Activated gamma-delta T cell (primary cell): Measurements from ENCODE around the gene PORCN.

Experiments used
- DNase-seq: peaks from one replicate; lab custom pipeline; 2025; lab: John Stamatoyannopoulos, UW

The PORCN gene

DNA sequence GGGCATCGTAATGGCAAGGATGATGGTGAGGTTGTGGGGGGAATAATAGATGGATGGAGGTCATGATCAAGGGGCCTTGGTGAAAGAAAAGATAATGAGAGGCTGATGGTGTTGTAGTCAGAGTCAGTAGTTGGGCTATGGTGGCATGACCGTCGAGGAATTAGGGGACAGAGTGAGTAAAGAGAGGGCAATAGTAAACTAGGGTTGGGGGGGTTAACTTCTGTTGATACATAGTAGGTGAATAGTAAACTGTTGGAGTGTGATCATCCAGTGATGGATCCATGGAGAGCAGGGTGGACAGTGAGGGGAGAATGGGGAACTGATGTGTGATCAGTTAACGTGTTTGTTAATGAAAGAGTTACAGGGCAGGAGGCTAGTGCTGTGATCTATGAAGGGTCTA, 31.9 kb upstream of the PORCN start:
- DNase-seq, result no peak

DNA sequence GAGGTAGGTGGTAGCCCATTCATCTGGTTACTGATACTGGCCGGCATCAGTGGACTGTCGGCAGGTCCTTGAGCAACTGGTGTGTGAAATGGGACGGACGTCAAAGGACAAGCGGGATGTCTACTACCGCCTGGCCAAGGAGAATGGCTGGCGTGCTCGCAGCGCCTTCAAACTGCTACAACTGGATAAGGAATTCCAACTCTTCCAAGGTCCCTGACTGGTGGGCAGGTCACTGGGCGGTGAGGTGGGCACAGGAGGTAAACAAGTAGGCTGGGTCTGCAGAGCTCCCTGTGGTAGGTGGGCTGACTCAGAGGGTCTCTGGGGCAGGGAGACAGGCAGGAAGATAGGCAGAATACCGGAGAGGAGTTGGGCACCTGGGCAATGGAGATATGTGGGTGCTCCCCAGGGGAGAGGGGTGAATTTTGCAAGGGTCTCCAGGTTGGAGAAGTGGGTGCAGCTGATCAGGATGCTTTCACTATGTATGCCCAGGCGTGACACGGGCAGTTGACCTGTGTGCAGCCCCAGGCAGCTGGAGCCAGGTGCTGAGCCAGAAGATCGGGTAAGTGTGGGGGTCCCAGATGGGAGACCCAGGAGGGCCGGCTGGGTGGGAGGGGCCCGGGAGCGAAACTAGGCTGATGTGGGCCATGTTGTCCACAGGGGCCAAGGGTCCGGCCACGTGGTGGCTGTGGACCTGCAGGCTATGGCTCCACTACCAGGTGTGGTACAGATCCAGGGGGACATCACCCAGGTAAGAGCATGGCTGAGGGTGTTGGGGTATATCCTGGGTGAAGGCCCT, 30.6 kb upstream of the PORCN start:
- no peak for DNase-seq

DNA sequence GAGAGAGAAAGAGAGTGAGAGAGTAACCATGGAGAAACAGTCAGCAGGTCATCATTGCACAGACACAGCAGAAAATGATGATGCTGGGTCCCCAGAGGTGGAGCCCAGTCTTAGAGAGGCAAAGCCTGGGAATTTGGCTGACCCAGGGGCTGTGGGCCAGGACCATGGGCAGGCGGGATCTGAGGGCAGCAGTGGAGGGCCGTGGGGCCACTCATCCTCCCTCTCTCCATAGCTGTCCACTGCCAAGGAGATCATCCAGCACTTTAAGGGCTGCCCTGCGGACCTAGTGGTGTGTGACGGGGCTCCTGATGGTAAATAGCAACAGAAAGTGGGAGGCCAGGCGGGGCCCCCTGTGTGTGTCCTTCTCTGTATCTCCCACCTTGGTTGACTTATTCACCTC, 30.0 kb upstream of the PORCN start:
- DNase-seq, result no peak

DNA sequence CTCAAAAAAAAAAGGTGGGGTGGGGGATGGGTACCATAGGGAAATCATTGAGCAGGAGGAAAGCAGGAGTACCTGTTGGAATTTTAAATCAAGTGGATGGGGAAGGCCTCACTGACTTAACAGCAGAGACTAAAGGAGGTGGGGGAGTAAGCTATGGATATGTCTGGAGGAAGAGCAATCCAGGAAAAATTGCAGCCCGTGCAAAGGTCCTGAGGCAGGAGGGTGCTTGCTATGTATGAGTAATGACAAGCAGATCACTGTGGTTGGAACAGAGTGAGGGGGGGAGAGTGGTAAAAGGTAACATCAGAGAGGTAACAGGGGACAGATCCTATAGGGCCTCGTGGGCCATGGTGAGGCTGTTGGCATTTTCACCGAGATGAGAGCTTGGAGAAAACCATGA, 28.6 kb upstream of the PORCN start:
- DNase-seq, result no peak

DNA sequence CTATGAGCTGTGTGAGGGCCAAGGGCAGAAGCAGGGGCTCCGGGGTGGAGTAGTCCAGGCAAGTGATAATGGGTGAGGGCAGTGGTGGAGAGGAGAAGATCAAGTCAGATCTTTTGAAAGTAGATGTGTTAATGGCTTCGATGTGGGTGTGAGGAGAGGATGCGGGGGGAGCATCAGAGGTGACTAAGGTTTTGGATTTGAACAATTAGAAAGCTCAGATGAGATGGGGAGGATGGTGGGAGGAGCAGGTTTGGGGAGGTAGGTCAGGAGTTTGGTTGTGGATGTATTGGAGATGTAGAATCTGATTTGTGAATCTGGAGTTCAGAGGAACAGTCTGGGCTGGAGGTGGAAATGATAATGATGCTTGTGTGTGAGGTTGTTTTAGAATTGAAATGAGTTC, 28.2 kb upstream of the PORCN start:
- DNase-seq, result no peak

DNA sequence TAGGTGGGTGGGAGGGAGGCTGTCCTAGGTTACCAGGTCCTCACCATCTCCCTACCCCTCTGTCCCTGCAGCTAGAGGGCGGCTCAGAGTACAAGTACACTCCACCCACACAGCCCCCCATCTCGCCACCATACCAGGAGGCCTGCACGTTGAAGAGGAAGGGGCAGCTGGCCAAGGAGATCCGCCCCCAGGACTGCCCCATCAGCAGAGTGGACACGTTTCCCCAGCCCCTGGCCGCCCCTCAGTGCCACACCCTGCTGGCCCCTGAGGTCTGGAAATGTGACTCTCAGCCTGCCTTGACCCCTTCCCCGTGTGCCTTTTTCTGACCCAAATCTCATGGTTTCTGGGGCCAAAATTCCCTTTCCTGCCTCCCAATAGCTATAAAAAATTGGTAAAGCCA, 26.3 kb upstream of the PORCN start:
- no peak for DNase-seq

DNA sequence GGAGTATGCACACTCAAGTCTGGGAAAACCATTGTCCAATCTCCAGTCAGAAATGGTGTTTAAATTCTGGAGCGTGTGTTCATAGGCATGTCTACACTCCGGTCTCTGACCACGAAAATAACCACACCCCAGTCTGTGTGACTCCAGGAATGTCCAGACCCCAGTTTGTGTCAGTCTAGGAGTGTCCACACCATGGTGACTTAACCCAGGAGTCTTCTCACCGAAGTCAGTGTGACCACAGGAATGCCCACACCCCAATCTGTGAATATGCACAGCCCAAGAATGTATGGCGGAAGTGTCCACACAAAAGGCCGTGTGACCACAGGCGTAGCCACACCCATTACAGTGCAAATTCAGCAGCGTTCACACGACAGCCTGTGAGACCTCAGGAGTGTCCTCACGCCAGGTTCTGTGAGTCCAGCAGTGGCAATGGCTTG, 21.4 kb upstream of the PORCN start:
- no peak for DNase-seq

DNA sequence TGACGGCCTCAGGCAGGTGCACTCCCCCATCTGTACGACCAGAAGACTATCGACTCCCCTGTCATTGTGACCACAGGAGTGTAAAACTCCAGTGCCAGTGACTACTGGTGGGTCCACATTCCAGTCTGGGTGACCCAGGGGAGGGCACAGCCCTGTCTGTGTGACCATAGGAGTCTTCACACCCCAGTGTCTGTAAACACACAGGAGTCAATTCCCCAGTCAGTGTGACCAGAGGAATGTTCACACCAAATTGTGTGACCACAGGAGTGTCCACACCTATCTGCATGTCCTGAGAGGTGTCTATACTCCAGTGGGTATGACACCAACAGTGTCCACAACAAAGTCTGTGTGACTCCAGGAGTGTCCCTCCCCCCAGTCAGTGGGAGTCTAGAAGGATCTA, 20.8 kb upstream of the PORCN start:
- DNase-seq, result no peak

DNA sequence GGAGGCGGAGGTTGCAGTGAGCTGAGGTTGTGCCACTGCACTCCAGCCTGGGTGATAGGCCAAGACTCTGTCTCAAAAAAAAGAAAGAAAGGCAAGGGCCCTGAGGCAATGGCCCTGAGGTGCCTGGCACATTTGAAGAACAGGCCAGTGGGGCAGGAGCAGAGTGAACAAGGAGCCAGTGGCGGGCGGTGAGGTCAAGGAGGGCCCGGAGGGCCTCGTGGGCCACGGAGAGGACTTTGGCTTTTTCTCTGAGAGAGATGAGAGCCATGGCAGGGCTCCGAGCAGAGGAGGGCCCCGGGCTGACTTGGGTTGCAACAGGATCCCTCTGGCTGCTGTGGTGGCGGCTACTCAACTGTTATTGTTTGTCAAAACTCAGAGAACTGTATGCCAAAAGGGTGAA, 19.5 kb upstream of the PORCN start:
- DNase-seq, result no peak

DNA sequence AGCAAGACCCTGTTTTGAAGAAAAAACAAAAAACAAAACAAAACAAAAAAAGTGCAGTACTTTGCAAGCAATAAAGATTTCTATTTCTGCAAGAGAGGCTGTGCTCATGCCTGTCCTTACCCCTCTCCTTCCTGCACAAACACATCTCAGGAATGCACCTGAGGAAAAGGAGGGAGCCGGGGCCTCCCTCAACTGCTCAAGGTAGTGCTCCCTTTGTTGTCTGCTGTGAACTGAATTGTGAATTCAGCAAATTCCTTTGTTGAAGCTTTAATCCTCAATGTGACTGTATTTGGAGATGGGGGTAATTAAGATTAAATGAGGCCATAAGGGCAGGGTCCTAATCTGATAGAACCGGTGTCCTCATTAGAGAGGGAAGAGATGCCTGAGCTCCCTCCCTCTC, 18.9 kb upstream of the PORCN start:
- no peak for DNase-seq

DNA sequence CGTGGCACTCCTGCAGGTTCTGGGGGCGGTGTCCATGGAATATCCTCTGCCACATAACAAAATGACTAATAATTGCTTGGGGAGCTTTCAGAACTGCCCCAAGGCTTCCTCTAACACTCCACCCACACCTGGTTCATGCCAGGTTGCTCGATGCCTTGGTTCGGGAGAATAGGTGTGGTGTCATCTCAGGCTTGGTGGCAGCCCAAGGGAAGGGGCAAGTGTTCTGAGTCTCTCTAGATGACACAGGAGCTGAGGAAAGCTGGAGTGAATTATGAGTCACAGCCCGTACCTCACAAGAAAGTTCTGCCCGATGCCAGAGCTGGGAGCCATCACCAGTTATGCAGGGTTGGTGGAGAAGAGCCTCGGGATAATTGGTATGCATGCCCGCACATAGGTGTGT, 18.1 kb upstream of the PORCN start:
- DNase-seq, result no peak

DNA sequence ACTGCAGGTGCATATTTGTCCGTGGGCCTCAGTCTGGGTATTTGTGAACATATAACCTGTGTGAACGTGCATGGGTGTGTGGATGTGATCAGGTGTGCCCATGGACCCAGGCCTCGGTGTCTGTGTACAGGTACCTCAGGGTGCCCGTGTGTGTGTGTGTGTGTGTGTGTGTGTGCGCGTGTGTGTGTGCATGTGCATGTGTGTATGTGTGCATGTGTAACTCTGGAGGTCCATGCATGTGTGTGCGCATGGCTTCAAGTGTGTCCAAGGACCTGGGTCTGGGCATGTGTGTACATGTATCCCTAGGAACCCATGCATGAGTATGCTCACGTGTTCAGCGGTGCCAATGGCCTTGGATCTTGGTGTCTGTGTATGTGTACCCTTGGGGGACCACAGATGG, 17.0 kb upstream of the PORCN start:
- no peak for DNase-seq

DNA sequence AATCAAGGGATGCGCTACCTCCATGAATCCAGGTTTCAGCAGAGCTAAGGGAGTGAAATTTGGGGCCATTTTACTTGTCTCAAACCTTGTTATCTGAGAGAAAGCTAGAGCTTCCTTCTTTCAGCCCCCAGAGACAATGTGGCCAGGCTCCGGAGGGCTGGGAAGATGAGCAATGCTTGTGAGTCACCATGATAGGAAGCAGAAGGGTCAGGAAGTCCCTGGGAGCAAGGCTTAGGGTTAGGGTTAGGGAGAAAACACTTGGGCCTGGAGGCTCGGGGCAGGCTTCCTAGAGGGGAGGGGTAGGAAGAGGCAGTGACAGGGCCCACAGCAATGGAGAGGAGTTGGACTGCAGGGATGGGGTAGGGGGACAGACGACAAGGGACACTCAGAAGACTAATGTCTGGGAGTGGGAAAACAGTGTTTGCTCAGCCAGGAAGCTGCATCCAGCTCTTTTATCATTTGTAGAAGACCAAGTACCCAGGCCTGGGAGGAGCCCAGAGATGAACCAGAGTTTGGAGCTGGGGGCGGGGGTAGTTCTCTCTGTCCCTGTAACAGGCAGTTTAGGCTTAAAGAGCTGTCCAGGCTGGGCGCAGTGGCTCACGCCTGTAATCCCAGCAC, 16.4 kb upstream of the PORCN start:
- no peak for DNase-seq

DNA sequence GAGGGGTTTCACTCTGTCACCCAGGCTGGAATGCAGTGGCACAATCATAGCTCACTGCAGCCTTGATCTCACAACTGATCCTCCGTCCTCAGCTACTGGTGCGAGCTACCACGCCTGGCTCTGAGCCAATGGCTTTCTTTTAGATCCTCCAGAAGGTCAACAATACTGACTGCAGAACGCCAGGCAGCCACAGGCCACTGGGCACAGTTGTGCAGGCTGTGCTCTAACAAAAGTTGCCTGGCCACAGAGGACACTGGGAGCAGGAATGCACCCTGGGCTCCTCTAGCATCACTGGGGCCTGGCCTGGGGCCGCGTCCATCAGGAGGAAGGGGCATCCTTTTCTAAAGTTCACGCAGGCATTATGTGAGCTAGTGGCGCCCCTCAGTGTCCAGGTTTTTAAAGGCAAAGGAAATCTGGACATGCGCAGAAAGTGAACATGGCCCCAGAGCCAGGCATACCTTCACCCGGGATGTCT, 14.9 kb upstream of the PORCN start:
- no peak for DNase-seq

DNA sequence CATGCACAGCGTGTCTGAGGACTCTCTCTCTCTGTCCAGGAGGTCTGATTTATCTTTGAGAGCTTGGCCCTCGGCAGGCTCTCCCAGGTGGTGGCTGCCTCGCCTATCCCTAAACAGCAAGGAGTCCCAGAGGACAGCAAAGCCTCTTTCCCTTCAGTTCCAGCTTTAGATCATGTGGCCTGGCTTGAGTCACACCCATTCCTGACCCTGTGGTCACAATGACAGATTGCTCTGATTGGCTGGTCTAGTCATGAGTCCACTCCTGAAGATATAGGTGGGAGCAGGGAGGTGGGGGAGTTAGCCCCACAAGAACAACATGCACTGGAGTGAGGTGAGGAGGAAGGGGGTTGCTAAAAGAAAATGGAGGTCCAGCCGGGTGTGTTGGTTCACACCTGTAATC, 12.1 kb upstream of the PORCN start:
- DNase-seq, result no peak

DNA sequence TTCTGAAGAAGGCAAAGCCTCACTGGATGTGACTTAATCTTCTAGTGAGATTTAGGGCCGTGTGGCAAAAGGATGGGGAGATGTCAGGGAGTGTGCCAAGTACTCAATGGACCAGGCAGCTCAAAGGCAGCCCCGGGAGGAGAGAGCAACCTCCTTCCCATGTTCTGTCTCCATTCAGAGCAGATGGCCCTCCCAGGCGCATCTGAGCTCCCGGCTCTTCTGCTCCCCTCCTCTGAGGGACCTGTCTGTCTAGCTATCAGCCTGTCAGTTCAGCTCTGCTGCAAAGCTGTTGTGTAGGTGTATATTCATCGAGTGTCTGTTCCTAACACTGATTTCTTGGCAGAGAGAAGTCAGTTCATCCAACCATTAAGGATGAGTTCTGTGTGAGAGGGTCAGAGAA, 10.9 kb upstream of the PORCN start:
- no peak for DNase-seq

DNA sequence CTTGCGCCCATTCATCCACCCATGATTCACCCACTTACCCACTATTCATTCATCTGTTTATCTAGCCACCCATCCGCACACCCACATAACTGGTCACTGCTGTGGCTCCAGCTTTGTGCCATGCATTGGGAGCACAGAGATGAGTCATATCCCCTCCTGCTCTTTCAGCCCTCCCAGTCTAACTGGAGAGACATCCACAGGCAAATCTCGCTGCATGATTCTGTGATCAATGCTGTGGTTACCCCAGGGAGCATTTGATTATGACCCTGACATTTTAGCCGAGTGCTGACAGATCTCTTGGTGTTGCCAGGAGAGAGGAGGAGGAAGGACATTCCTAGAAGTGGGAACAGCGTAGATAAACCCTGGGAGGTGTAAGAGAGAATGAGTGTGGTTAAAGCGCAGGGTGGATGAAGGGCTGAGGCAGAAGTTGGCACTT, 10.4 kb upstream of the PORCN start:
- no peak for DNase-seq

DNA sequence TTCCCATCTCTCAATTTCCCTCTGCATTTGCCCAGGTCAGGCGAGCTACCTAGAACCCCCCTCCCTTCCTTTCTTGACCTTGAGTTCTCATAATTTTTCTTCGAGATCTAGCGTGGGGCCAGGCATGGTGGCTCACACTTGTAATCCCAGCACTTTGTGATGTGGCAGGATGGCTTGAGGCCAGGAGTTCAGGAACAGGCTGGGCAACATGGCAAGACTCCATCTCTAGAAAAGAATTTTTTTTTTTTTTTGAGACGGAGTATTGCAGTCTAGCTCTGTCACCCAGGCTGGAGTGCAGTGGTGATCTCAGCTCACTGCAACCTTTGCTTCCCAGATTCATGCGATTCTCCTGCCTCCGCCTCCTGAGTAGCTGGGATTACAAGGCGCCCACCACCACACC, 4.5 kb upstream of the PORCN start:
- DNase-seq, result no peak

DNA sequence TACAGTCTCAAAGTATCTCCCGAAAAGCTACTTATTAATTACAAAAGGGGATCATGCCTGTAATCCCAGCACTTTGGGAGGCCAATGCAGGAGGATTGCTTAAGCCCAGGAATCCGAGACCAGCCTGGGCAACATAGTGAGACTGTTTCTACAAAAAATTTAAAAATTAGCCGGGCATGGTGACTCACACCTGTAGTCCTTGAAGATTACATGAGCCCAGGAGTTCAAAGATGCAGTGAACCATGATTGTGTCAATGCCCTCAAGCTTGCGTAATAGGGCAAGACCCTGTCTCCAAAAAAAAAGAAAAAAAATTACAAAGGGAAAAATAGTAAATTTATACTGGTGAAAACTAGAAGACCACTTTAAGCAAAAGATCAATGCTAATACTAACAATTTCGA, 3.3 kb upstream of the PORCN start:
- no peak for DNase-seq

DNA sequence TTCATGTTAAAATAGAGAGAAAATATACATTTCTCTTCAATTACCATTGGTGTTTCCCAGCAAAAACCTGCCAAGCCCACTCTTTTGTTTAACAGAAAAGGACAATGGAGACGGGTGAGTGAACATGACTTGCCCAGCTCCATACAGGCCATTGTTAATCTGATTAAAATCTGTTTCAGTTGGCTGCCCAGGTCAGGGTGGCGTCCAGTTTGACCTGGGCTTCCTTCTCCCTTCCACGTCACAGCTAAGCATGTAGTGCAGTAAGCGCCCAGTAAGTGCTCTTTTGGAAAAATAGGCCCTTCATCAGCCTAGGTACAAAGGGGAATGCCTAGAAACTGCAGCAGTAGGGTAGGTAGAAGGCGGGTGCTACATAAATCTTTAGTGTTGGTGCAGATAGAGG, 1.5 kb upstream of the PORCN start:
- DNase-seq, result no peak

DNA sequence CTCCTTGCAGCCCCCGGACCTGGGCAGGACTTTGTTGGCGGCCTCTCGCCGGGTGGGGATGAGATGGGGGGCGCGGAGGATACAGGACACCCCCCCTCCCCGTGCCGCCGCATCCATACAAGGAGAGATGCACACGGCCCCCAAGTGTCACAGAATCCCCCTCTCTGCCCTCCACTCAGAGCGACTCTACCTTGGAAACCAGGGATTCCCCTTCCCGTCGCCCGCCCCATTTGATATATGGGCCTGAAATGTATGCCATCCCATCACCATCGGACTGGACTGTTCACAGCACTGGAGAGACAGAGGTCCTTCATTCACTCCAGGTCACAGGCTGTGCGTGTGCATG, 426 bp downstream of the PORCN start:
- no peak for DNase-seq

DNA sequence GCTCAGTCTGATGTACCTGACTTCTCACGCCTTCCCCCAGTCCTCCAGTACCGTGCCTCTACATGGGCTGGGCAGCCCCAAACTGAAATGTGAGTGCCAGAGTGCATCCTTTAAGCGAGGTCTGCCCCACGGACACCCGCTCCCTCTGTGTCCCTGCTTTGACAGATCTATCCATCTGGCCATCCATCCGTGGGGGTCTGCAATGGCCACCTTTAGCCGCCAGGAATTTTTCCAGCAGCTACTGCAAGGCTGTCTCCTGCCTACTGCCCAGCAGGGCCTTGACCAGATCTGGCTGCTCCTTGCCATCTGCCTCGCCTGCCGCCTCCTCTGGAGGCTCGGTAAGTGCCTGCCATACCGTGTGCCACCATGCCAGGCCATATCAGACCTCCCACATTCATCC, 827 bp downstream of the PORCN start:
- no peak for DNase-seq

DNA sequence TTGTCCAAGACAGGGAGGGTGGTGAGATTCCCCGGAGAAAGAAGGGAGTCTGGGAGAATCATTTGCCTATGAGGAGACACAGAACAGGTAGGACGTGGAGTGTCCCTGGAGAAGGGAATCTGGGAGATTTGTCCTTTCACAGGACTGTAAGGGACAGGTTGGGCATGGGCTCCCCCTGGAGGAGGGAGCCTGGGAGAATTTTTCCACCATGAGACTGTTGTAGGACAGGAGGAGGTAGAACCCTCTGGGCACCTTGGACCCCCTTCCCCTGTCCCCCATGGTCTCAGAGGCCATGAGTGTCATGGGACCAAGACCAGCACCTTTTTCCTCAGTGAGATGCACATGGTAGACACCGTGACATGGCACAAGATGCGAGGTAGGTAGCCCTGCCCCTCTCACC, 2.8 kb downstream of the PORCN start:
- no peak for DNase-seq

DNA sequence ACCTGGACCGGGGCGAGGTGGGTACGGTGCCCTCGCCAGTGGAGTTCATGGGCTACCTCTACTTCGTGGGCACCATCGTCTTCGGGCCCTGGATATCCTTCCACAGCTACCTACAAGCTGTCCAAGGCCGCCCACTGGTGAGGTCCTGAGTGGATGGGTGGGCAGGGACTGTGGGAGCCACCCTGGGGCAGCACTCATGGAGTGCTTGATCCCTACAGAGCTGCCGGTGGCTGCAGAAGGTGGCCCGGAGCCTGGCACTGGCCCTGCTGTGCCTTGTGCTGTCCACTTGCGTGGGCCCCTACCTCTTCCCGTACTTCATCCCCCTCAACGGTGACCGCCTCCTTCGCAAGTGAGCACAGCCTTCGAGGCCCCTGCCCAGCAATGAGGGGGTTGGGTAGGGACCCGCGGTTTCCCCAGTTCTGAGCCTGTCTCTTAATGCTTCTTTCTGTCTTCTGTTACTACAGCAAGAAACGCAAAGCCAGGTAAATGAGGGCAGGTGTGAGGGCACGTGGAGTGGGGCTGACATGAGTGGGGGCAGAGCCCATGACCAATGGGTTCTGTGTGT, 3.7 kb downstream of the PORCN start:
- no peak for DNase-seq
